GM12878 (cell line): ENCODE data around the gene FGF14. TPM values are rescaled to one million over a fixed set of nuclear protein-coding genes. Genes with fewer than 3 reads are reported as not detected.

Experiments
- ATAC-seq: fragments of 200-7000 bp; cut with Tn5 transposase; 3 replicates; pipeline ENCODE4 v1.9.1; 2020; ENCODE audit warnings: mild to moderate bottlenecking, moderate library complexity
- BruUV-seq: library from RNA; stranded (reverse); fragments of 400-500 nt; replicated peaks from 2 replicates; lab custom pipeline; 2021; lab: Mats Ljungman, UMichigan
- CTCF ChIA-PET: fragments of 300-600 bp; sonication (Branson Sonifier 250); formaldehyde crosslinking; extraction: SDS; loops from one replicate; lab custom pipeline; 2021; ENCODE audit warnings: inconsistent platforms; lab: Yijun Ruan, JAX
- POLR2A ChIA-PET: fragments of 350-600 bp; formaldehyde crosslinking; extraction: SDS; loops from one replicate; lab custom pipeline; 2021; ENCODE audit warnings: inconsistent platforms; lab: Charles Lee
- RAD21 ChIA-PET: fragments of 300-600 bp; sonication (Branson Sonifier 250); formaldehyde crosslinking; loops from one replicate; lab custom pipeline; 2023; ENCODE audit warnings: antibody characterized with exemption; ENCODE audit not compliant: unreplicated experiment; lab: Charles Lee
- SMC1A ChIA-PET: fragments of 300-600 bp; sonication (Branson Sonifier 250); formaldehyde crosslinking; loops from one replicate; lab custom pipeline; 2023; ENCODE audit not compliant: unreplicated experiment, uncharacterized antibody; lab: Charles Lee
- DNase-seq: peaks from one replicate; pipeline ENCODE4 v3.0.0-alpha.2; 2011; ENCODE audit warnings: low read depth, low spot score
- FAIRE-seq: peaks from 3 replicates; lab custom pipeline; 2011; peaks lifted over from hg19 to GRCh38; lab: Jason Lieb, UNC
- H2AFZ ChIP-seq: 2 replicates; pipeline ENCODE4 v1.6.0; 2011; ENCODE audit warnings: low read depth, low read length, control low read depth; ENCODE audit not compliant: control insufficient read depth
- H3K27ac ChIP-seq: 2 replicates; pipeline ENCODE4 v1.5.1; 2011; ENCODE audit warnings: control low read depth; ENCODE audit not compliant: control insufficient read depth, insufficient read depth
- H3K27me3 ChIP-seq, 2 experiments: replicated peaks in 1 of 2; 2 replicates each; pipeline versions ENCODE4 v1.6.0 to v1.6.1; 2011; ENCODE audit warnings: low read length in 1 of 2; ENCODE audit not compliant: control insufficient read depth in 2 of 2, insufficient read depth in 2 of 2
- H3K36me3 ChIP-seq, 2 experiments: 2 replicates each; pipeline ENCODE4 v1.5.1; 2011; ENCODE audit warnings: low read length in 1 of 2; ENCODE audit not compliant: control insufficient read depth in 2 of 2, insufficient read depth in 2 of 2
- H3K4me1 ChIP-seq: 2 replicates; pipeline ENCODE4 v1.6.1; 2011; ENCODE audit warnings: mild to moderate bottlenecking, low read length, moderate library complexity, mixed read lengths; ENCODE audit not compliant: control insufficient read depth, insufficient read depth
- H3K4me2 ChIP-seq: 2 replicates; pipeline ENCODE4 v1.6.0; 2011; ENCODE audit warnings: control low read depth; ENCODE audit not compliant: control insufficient read depth, insufficient read depth
- H3K4me3 ChIP-seq: fragments of 200-600 bp; sonication (generic); 2 replicates; pipeline ENCODE4 v1.5.1; 2016
- H3K79me2 ChIP-seq: 2 replicates; pipeline ENCODE4 v1.6.0; 2011; ENCODE audit warnings: low read length; ENCODE audit not compliant: control insufficient read depth, insufficient read depth
- H3K9ac ChIP-seq: 2 replicates; pipeline ENCODE4 v1.8.0; 2011; ENCODE audit warnings: low read length, control low read depth, mixed read lengths; ENCODE audit not compliant: control insufficient read depth, insufficient read depth
- H3K9me3 ChIP-seq: replicated peaks from 3 replicates; pipeline ENCODE4 v1.5.1; 2011; ENCODE audit warnings: mild to moderate bottlenecking, low read length; ENCODE audit not compliant: control insufficient read depth, insufficient read depth
- H4K20me1 ChIP-seq: 2 replicates; pipeline ENCODE4 v1.6.0; 2011; ENCODE audit not compliant: control insufficient read depth, insufficient read depth
- ZSCAN29 ChIP-seq: fragments of 450-650 bp; IDR thresholded peaks from 2 replicates; pipeline ENCODE4 v1.6.1; 2017; ENCODE audit warnings: mild to moderate bottlenecking, moderate library complexity
- WGBS: methylation state at CpG from one replicate; pipeline ENCODE4 v1.1.6; 2016; ENCODE audit warnings: low lambda C conversion rate; ENCODE audit not compliant: insufficient replicate concordance, insufficient coverage; ENCODE audit errors: missing lambda C conversion rate; 5-methylcytosine and 5-hydroxymethylcytosine counted together
- in situ Hi-C: fragments of 300-500 bp; cut with MboI; formaldehyde crosslinking; loops from 9 replicates; pipeline ENCODE4 v1.14.3; 2018; ENCODE audit warnings: mixed read lengths
- intact Hi-C: fragments of 100-400 bp; cut with micrococcal nuclease; formaldehyde crosslinking; loops from one replicate; pipeline ENCODE4 v1.14.2; 2022; ENCODE audit not compliant: unreplicated experiment
- microRNA-seq: library from miRNA; unstranded; fragments of <30 nt; microRNA quantifications from one replicate; pipeline ENCODE4, GENCODE V29; 2018
- polyA plus RNA-seq, 11 experiments: library from polyadenylated mRNA; depleted of rRNA in 4 of 11; unstranded in 6 of 11; stranded (reverse) in 5 of 11; fragments of >200 nt; fragmentation: Nextera tagmentation in 4 of 11; fragmentation: Illumina TruSeq in 1 of 11; extraction: Ambion mirVana in 4 of 11; extraction: Trizol in 1 of 11; gene quantifications; 1 replicate in 1 of 11; 2 replicates in 10 of 11; pipeline versions ENCODE4 v1.2.1 to v1.2.3, GENCODE V29; 2011 to 2016; ENCODE audit warnings: inconsistent platforms in 2 of 11, missing spikeins in 2 of 11, low read depth in 1 of 11
- small RNA-seq: library from RNA; depleted of rRNA; stranded (forward); fragments of <200 nt; gene quantifications from one replicate; pipeline ENCODE3, GENCODE V24; 2014
- total RNA-seq, 4 experiments: library from RNA; depleted of rRNA in 3 of 4; stranded (reverse); fragments of >200 nt in 3 of 4; fragmentation: Illumina TruSeq in 1 of 4; extraction: Trizol in 1 of 4; gene quantifications; 2 replicates each; pipeline versions ENCODE4 v1.2.1 to v1.2.3, GENCODE V29; 2013 to 2021

Gene FGF14
- total and polyA plus RNA-seq, 10 of the 15 experiments (the other 5 are each of a cell fraction or from before 2014, with no cell fraction given) = under 0.01 to 0.44 (median 0.04) TPM

DNA sequence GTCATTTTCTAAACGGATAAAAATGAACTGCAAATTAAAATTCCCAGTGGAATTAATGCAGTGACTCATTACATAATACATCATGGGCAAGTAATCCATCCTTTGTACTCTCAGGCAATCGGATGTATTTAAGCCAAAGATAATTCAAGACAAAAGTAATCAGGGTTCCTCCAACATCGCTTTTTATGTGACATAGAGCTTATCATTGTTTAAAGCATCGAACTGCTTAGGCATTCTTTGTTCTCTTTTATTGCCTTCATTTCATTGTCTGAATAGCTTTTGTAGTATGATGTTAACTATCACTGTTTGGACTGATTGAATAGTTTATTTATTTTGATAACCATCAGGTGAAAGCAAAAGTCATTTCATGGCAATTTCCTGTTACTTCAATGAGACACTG lies 740.0 kb downstream of the FGF14 start:
- FAIRE-seq (no peak), DNase-seq (no peak), ATAC-seq (no peak)
- Histone ChIP-seq H3K9me3 (no peaks in the 10 kb centered on the region), H2AFZ (no peak overlapping the region), H3K79me2 (no peaks in the 10 kb centered on the region), H3K4me3 (no peak overlapping the region), H3K27me3 (no peaks in the 10 kb centered on the region), H3K27ac (no peak overlapping the region), H4K20me1 (no peaks in the 10 kb centered on the region), H3K4me1 (no peaks in the 10 kb centered on the region), H3K9ac (no peak overlapping the region), H3K4me2 (no peak overlapping the region), H3K36me3 (no peaks in the 10 kb centered on the region)
- 42% methylated on average over 4 of the region's 4 CpGs for WGBS
- in situ Hi-C loops (no loop called here), intact Hi-C loops (no loop called here)
- RAD21 ChIA-PET = no interaction called here
- CTCF ChIA-PET = interaction anchor here (0.6 to 1.0 kb wide), 3 partner anchors 23 to 41 kb away, joined by 3 to 5 read pairs (median 3); no protein-coding TSS in a partner anchor
- SMC1A ChIA-PET = interaction anchor here (0.9 to 1.6 kb wide), 4 partner anchors 8 to 361 kb away, joined by 3 to 5 read pairs (median 4); no protein-coding TSS in a partner anchor
- POLR2A ChIA-PET = no interaction called here
- no peak for TF ChIP-seq ZSCAN29
- BruUV-seq = no TSS peak

Small RNA genes within 50 kb of the gene (microRNA-seq; reads per million reads assigned to microRNA genes)
- not detected for gene MIR2681
- not detected for gene MIR4705

Small RNA genes within 50 kb of the gene (small RNA-seq; reads per million reads assigned to genes)
- not detected for gene MIR2681
- not detected for gene MIR4705
- not detected for gene RNU1-24P
- not detected for gene RNY1P2
- gene RPL39P29 = not detected

Other genes with a start within 250 kb of the FGF14 start
- 48.8 and 55.6 TPM in 2 replicates for gene TPP2, start 194.9 kb upstream of the FGF14 start, total RNA-seq (2014; rRNA removed)
- 79.2 and 82.3 TPM in 2 replicates for gene TPP2, start 194.9 kb upstream of the FGF14 start, total RNA-seq (2014; rRNA removed; fragmentation: Illumina TruSeq; extraction: Trizol)
- gene TPP2, start 194.9 kb upstream of the FGF14 start, total RNA-seq (2021) = 50.6 and 55.7 TPM in 2 replicates
- gene TPP2, start 194.9 kb upstream of the FGF14 start, polyA plus RNA-seq (2011; rRNA removed) = 44.3 and 66.6 TPM in 2 replicates
- gene TPP2, start 194.9 kb upstream of the FGF14 start, polyA plus RNA-seq (2014; fragmentation: Illumina TruSeq; extraction: Trizol) = 82.3 and 96.7 TPM in 2 replicates
- 10 to 100 TPM; 18.4 to 25.6 TPM for gene TPP2, start 194.9 kb upstream of the FGF14 start, polyA plus RNA-seq (2014; fragmentation: Nextera tagmentation; extraction: Ambion mirVana)
- 41.6 and 57.5 TPM in 2 replicates for gene TPP2, start 194.9 kb upstream of the FGF14 start, polyA plus RNA-seq (2014; rRNA removed)
- 10 to 100 TPM; 55.2 to 62.8 TPM for gene TPP2, start 194.9 kb upstream of the FGF14 start, polyA plus RNA-seq (2016; fragmentation: Nextera tagmentation; extraction: Ambion mirVana)